GM10266 (cell line): ENCODE data around the gene PPP2R5B.

Experiments
- DNase-seq: peaks from one replicate; pipeline ENCODE4 v3.0.0; 2012; ENCODE audit errors: extremely low spot score
- TF ChIP-seq, protein P1 (sequence below): IDR thresholded peaks from 2 replicates; pipeline ENCODE4 v1.5.1; 2012; ENCODE audit warnings: mild to moderate bottlenecking, low read depth; ENCODE audit not compliant: control insufficient read depth, insufficient read depth; ENCODE audit errors: missing control alignments

Gene PPP2R5B

DNA sequence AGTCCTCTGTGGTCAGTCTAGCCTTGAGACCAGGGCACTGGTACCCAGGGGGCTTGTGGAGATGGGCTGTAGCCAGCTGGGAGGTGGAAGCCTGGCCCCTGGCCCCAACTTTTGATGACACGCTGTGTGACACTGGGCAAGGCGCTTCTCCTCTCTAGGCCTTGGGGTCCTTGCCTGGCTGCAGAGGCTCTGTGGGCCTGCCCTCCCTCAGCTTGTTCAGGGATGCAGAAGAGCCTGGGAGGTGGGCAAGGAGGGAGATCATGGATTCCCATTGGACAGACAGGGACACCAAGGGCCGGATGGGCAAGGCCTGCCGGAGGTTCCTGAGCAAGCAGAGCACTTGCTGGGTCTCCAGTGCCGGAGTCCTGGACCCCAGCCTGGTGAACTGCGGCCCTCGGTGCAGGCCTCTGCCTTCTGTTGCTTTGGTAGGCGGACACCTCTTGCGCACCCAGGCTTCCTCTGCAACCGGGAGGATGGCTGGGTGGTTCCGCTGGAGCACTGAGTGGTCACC is 1.3 kb upstream of the PPP2R5B start:
- TF ChIP-seq, protein P1, sequence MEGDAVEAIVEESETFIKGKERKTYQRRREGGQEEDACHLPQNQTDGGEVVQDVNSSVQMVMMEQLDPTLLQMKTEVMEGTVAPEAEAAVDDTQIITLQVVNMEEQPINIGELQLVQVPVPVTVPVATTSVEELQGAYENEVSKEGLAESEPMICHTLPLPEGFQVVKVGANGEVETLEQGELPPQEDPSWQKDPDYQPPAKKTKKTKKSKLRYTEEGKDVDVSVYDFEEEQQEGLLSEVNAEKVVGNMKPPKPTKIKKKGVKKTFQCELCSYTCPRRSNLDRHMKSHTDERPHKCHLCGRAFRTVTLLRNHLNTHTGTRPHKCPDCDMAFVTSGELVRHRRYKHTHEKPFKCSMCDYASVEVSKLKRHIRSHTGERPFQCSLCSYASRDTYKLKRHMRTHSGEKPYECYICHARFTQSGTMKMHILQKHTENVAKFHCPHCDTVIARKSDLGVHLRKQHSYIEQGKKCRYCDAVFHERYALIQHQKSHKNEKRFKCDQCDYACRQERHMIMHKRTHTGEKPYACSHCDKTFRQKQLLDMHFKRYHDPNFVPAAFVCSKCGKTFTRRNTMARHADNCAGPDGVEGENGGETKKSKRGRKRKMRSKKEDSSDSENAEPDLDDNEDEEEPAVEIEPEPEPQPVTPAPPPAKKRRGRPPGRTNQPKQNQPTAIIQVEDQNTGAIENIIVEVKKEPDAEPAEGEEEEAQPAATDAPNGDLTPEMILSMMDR = no peak
- no peak for DNase-seq

DNA sequence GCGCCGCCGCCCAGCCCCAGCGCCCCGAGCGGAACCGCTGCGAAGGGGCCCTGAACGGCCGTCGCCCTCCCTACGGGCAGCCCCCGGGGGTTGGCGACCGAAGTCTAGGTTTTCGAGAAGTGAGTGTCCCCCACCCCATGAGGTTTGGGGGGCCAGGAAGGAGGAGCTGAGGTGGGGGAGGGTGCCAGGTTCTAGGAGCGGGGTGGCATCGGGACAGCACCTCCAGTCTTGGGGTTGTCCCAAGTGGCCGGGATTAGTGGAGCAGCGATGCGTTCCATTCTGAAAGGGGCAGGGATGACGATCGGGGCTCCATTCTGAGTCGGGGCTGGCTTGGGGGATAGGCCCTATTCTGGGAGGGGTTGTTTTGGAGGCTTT is 408 bp downstream of the PPP2R5B start:
- TF ChIP-seq, protein P1 = no peak
- peak; percentile 43 for DNase-seq

DNA sequence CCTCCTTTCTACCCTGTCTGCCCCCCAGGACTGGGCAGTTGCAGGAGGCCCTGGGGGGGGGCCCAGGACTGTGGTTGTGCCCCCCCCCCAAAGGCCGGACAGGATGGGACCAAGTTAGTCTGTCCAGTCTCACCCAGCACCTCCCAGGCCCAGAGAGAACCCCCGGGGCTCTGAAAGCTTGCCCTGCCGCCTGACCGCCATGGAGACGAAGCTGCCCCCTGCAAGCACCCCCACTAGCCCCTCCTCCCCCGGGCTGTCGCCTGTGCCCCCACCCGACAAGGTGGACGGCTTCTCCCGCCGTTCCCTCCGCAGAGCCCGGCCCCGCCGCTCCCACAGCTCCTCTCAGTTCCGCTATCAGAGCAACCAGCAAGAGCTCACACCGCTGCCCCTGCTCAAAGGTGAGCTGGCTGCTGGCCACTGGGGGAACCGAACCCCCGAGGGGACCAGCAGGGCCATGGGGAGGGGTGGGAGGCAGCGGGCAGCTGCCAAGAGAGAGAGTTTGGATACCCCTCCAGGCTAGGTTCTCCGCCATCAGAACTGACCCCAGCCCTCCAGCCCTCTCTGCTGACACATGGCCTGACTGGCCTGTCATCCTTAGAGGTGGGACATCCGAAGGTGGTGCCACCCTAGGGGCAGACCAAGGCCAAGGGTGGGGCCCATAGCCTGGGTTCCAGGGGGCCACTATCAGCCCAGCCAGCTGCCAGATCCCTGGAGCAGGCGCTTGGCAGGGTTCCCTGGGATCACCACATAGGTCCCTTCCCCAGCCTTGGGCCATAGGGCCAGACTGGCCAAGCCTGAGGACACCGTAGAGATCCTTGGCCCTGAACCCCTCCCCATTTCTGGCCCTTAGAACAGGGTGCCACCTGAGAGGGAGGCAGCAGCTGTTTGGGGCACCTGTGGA is 1.3 kb downstream of the PPP2R5B start:
- DNase-seq = no peak
- TF ChIP-seq, protein P1 = no peak

DNA sequence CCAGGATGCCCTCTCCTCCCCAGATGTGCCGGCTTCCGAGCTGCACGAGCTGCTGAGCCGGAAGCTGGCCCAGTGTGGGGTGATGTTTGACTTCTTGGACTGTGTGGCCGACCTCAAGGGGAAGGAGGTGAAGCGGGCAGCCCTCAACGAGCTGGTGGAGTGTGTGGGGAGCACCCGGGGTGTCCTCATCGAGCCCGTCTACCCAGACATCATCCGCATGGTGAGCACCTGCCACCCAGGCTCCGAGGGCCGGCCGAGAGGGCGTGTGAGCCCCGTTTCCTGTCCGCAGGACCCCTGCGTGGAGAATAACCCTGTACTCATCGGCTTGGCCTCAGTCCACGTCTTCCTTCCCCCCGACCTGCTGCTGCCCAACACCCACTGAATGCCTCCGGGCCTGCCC is 2.2 kb downstream of the PPP2R5B start:
- no peak for DNase-seq
- TF ChIP-seq, protein P1 = no peak

DNA sequence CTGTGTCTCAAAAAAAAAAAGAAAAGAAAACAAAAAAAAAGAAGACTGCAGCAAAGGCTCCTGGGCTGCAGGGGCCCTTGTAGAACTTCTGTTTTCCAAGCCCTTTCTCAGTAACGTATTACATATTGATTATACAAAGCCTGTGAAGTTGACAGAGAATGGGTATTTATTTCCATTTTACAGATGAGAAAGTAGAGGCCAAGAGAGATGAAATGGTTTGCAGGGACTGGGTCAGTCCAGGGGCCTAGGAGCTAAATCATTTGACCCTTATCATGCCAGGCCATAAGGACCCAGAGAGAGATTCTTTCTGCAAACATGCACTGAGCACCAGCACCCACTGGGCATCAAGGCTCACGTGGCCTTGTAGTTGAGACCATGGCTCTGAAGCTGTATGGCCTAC is 4.5 kb downstream of the PPP2R5B start:
- TF ChIP-seq, protein P1 = no peak
- no peak for DNase-seq

DNA sequence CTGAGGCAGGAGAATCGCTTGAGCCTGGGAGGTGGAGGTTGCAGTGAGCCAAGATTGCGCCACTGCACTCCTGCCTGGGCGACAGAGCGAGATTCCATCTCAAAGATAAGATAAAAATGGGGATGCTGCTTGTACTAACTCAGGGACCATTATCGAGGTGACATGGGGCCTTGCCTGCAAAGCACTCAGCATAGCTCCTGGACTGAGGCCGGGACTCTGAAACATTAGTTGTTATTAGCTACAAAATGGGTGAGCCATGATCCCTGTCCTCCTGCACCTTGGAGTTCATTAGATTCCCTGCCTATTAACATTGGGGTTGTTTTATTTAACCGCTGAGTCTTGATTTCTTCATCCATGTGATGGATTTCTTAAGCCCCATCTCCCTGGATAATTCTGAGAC is 5.1 kb downstream of the PPP2R5B start:
- TF ChIP-seq, protein P1 = no peak
- DNase-seq = no peak

DNA sequence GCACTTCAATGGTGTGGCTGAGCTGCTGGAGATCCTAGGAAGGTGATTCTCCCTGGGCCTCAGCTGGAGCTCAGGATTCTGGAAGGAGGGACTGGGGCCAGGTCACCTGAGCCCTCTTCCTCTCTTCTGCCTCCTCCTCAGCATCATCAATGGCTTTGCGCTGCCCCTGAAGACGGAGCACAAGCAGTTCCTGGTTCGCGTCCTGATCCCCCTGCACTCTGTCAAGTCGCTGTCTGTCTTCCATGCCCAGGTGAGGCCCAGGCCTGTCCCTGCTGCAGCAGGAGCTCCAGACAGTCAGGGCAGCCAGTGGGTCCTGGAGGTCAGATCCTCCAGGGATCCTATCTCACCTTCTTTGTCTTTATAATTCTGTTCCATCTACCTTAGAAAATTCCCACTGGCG is 5.9 kb downstream of the PPP2R5B start:
- DNase-seq = no peak
- TF ChIP-seq, protein P1 = no peak
